MM.1S (cell line): ENCODE results near the gene PARD3.

Source experiments
- DNase-seq: peaks from one replicate; pipeline ENCODE4 v3.0.0-alpha.2; 2015
- H2AFZ ChIP-seq: fragments of 300-600 bp; sonication (generic); 2 replicates; pipeline ENCODE4 v1.6.0; 2016; ENCODE audit warnings: antibody characterized with exemption, low read length
- H3F3A ChIP-seq: fragments of 300-600 bp; sonication (generic); 2 replicates; pipeline ENCODE4 v1.6.1; 2016; ENCODE audit warnings: mild to moderate bottlenecking, antibody characterized with exemption, low read length, moderate library complexity, mixed read lengths; ENCODE audit not compliant: insufficient read depth
- H3K27ac ChIP-seq: fragments of 300-600 bp; sonication (generic); 2 replicates; pipeline ENCODE4 v1.5.1; 2016; ENCODE audit warnings: mild to moderate bottlenecking, low read length
- H3K27me3 ChIP-seq: fragments of 300-600 bp; sonication (generic); replicated peaks from 2 replicates; pipeline ENCODE4 v1.6.0; 2016; ENCODE audit warnings: low read length; ENCODE audit not compliant: insufficient read depth
- H3K36me3 ChIP-seq: fragments of 300-600 bp; sonication (generic); replicated peaks from 2 replicates; pipeline ENCODE4 v1.6.1; 2016; ENCODE audit warnings: mild to moderate bottlenecking, low read length, mixed read lengths; ENCODE audit not compliant: insufficient read depth
- H3K4me1 ChIP-seq: fragments of 300-600 bp; sonication (generic); 2 replicates; pipeline ENCODE4 v1.6.1; 2016; ENCODE audit warnings: low read length, mixed read lengths
- H3K4me2 ChIP-seq: fragments of 300-600 bp; sonication (generic); 2 replicates; pipeline ENCODE4 v1.6.0; 2016; ENCODE audit warnings: low read depth, low read length
- H3K4me3 ChIP-seq: fragments of 300-600 bp; sonication (generic); 2 replicates; pipeline ENCODE4 v1.5.1; 2016; ENCODE audit warnings: low read length, mixed read lengths
- H3K79me2 ChIP-seq: fragments of 300-600 bp; sonication (generic); 2 replicates; pipeline ENCODE4 v1.6.1; 2016; ENCODE audit warnings: mixed run types, low read length, mixed read lengths
- H3K9ac ChIP-seq: fragments of 300-600 bp; sonication (generic); 2 replicates; pipeline ENCODE4 v1.6.1; 2016; ENCODE audit warnings: low read length, mixed read lengths
- H3K9me2 ChIP-seq: fragments of 300-600 bp; sonication (generic); replicated peaks from 2 replicates; pipeline ENCODE4 v1.6.1; 2016; ENCODE audit warnings: mild to moderate bottlenecking, low read length, mixed read lengths; ENCODE audit not compliant: insufficient read depth
- H3K9me3 ChIP-seq: fragments of 300-600 bp; sonication (generic); replicated peaks from 2 replicates; pipeline ENCODE4 v1.6.1; 2016; ENCODE audit warnings: mild to moderate bottlenecking, low read length, mixed read lengths; ENCODE audit not compliant: insufficient read depth
- H4K20me1 ChIP-seq: fragments of 300-600 bp; sonication (generic); 2 replicates; pipeline ENCODE4 v1.6.1; 2016; ENCODE audit warnings: mild to moderate bottlenecking, low read length, moderate library complexity, mixed read lengths; ENCODE audit not compliant: insufficient read depth
- CTCF ChIP-seq: fragments of 300-600 bp; sonication (generic); IDR thresholded peaks from 2 replicates; pipeline ENCODE4 v1.5.1; 2016; ENCODE audit warnings: antibody characterized with exemption, low read length, mixed read lengths
- EZH2 ChIP-seq: fragments of 300-600 bp; sonication (generic); optimal IDR thresholded peaks from 2 replicates; pipeline ENCODE3; 2017; ENCODE audit warnings: low read depth, mild to moderate bottlenecking, antibody characterized with exemption, low read length, mixed read lengths
- EZH2phosphoT487 ChIP-seq: fragments of 300-600 bp; sonication (generic); IDR thresholded peaks from 2 replicates; pipeline ENCODE4 v1.6.1; 2018; ENCODE audit warnings: antibody characterized with exemption, low read length

PARD3 gene

DNA sequence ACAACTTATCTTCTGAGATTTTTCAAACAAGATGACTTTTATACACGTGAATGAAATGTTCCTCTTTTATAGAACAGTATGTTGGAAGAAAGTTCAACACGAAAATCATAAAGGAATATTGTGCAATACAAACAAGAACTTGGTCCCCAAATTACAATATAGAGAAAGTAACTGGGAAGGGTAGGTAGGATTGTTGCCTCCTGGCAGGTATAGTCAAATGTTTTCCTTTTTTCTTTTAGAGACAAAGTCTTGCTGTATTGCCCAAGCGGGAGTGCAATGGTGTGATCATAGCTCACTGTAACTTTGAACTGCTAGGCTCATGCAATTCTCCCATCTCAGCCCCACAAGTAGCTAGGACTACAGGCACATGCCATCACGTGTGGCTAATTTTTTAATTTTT, 582.6 kb downstream of the PARD3 start:
- H2AFZ ChIP-seq = no peak overlapping the region
- H3K4me2 ChIP-seq = no peak overlapping the region
- H3K36me3 ChIP-seq = no peaks in the 10 kb centered on the region
- no peak overlapping the region for H3K9ac ChIP-seq
- no peak for DNase-seq
- H3K27ac ChIP-seq = no peak overlapping the region
- H3K79me2 ChIP-seq = no peaks in the 10 kb centered on the region
- H3K9me2 ChIP-seq = no peaks in the 10 kb centered on the region
- no peak for TF ChIP-seq EZH2
- TF ChIP-seq EZH2phosphoT487 = no peak
- TF ChIP-seq CTCF = no peak
- no peaks in the 10 kb centered on the region for H3K27me3 ChIP-seq
- no peaks in the 10 kb centered on the region for H3K4me1 ChIP-seq
- no peaks in the 10 kb centered on the region for H3F3A ChIP-seq
- no peaks in the 10 kb centered on the region for H3K9me3 ChIP-seq
- no peak overlapping the region for H3K4me3 ChIP-seq
- H4K20me1 ChIP-seq = no peaks in the 10 kb centered on the region

DNA sequence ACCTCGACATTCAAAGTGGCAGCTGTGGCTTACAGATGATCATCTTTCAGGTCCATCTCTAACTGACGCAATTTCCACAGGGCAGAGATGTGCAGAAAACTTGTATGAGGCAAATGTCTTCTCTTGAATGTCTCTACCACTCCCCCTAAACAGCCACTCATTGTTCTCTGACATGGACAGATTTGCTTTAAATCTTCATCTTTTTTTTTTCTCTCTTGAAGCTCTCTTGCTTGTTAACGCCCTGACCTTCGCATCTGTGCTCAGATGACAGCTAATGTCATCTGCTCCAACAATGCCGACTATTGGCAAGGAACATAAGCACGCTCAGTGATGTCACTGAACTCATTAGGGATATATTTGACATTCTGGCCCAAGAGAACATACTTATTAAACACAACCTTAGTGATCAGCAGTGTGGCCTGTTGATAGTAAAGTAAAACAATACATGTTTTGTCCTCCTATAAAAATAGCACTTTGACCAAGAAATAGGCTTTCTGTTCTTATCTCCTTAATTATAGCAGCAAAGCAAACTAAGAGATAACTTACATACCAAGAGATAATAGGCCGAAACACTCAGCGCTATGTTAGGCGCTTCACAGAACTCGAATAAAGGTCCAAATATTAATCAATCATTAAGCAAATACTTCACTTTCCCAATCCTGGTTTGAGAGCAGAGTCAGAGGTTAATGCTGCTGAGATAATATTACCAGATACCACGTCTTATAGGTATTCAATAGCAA, 583.5 kb downstream of the PARD3 start:
- H3K4me2 ChIP-seq = no peak overlapping the region
- TF ChIP-seq EZH2 = no peak
- H3K9ac ChIP-seq = no peak overlapping the region
- no peak overlapping the region for H3K27ac ChIP-seq
- no peak for DNase-seq
- no peaks in the 10 kb centered on the region for H3K36me3 ChIP-seq
- H3K4me1 ChIP-seq = no peaks in the 10 kb centered on the region
- no peaks in the 10 kb centered on the region for H3K27me3 ChIP-seq
- no peaks in the 10 kb centered on the region for H3K9me2 ChIP-seq
- H3K9me3 ChIP-seq = no peaks in the 10 kb centered on the region
- H3K79me2 ChIP-seq = no peaks in the 10 kb centered on the region
- no peak overlapping the region for H2AFZ ChIP-seq
- no peak overlapping the region for H3K4me3 ChIP-seq
- H4K20me1 ChIP-seq = no peaks in the 10 kb centered on the region
- no peaks in the 10 kb centered on the region for H3F3A ChIP-seq

GRCh38 chr10:34229917-34230316, 585.2 kb downstream of the PARD3 start:
- Histone ChIP-seq H3K4me1 (no peaks in the 10 kb centered on the region), H3F3A (no peaks in the 10 kb centered on the region), H3K27me3 (no peaks in the 10 kb centered on the region), H3K9me2 (no peaks in the 10 kb centered on the region), H3K4me3 (no peak overlapping the region), H2AFZ (no peak overlapping the region), H3K36me3 (no peaks in the 10 kb centered on the region), H3K9me3 (no peaks in the 10 kb centered on the region), H3K9ac (no peak overlapping the region), H3K27ac (no peak overlapping the region), H3K4me2 (no peak overlapping the region), H4K20me1 (no peaks in the 10 kb centered on the region), H3K79me2 (no peaks in the 10 kb centered on the region)
- TF ChIP-seq CTCF = no peak
- TF ChIP-seq EZH2phosphoT487 = no peak
- TF ChIP-seq EZH2 = no peak
- no peak for DNase-seq

DNA sequence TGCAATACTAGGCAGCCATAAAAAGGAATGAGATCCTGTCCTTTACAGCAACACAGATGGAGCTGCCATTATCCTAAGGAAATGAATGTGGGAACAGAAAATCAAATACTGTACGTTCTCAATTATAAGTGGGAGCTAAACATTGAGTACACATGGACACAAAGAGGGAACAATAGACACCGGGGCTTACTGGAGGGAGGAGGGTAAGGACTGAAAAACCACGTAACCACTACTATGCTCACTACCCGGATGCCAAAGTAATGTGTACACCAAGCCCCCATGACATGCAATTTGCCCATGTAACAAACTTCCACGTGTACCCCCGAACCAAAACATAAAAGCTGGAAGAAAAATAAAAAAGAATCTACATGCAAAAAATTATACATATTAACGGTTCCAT, 587.0 kb downstream of the PARD3 start:
- H3K9me3 ChIP-seq = no peaks in the 10 kb centered on the region
- no peaks in the 10 kb centered on the region for H4K20me1 ChIP-seq
- no peak overlapping the region for H2AFZ ChIP-seq
- no peak for DNase-seq
- no peak overlapping the region for H3K9ac ChIP-seq
- no peaks in the 10 kb centered on the region for H3K27me3 ChIP-seq
- no peak overlapping the region for H3K4me2 ChIP-seq
- no peak overlapping the region for H3K27ac ChIP-seq
- H3K4me1 ChIP-seq = no peaks in the 10 kb centered on the region
- H3K36me3 ChIP-seq = no peaks in the 10 kb centered on the region
- no peaks in the 10 kb centered on the region for H3F3A ChIP-seq
- no peaks in the 10 kb centered on the region for H3K79me2 ChIP-seq
- H3K4me3 ChIP-seq = no peak overlapping the region
- H3K9me2 ChIP-seq = no peaks in the 10 kb centered on the region
- no peak for TF ChIP-seq CTCF
- TF ChIP-seq EZH2 = no peak
- no peak for TF ChIP-seq EZH2phosphoT487
